ENCODE measurements around the gene ZNF407.

Gene ZNF407

DNA sequence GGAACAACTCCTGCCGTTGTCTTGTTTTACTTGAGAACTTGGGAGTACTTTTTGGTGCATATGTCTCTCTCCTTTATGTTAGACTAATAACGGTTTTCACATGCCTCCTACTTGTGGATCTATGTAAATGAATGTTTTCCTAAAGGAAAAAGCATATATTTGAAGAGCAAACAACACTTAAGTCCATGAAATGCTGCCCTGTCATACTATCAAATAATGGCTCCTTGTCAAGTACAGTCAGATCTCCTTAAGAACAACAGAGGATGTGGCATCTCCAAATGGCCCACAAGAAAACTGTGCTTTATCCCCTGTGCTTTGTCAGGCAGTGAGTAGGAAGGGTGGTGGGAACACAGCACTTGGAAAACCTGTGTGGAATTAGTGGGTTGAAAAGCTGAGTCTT lies 413.0 kb downstream of the ZNF407 start:
- TF ChIP-seq EP300 (IDR thresholded peaks at IDR 0.05; ENCODE audit: borderline replicate concordance) (no peak), FOXM1 (IDR thresholded peaks at IDR 0.05; ENCODE audit: borderline replicate concordance, low read depth) (no peak), YY1 (IDR thresholded peaks at IDR 0.05; ENCODE audit: low read depth) (no peak), TCF12 (IDR thresholded peaks at IDR 0.05; ENCODE audit: low read depth) (no peak), ZBTB7A (IDR thresholded peaks at IDR 0.05; ENCODE audit: low read depth) (no peak), TAF1 (IDR thresholded peaks at IDR 0.05; ENCODE audit: low read depth) (no peak), TEAD4 (IDR thresholded peaks at IDR 0.05) (no peak), EGR1 (IDR thresholded peaks at IDR 0.05) (no peak), CEBPB (IDR thresholded peaks at IDR 0.05) (no peak)
- TF ChIP-seq, protein P1, sequence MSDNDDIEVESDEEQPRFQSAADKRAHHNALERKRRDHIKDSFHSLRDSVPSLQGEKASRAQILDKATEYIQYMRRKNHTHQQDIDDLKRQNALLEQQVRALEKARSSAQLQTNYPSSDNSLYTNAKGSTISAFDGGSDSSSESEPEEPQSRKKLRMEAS (IDR thresholded peaks at IDR 0.05): no peak
- TF ChIP-seq, protein P2, sequence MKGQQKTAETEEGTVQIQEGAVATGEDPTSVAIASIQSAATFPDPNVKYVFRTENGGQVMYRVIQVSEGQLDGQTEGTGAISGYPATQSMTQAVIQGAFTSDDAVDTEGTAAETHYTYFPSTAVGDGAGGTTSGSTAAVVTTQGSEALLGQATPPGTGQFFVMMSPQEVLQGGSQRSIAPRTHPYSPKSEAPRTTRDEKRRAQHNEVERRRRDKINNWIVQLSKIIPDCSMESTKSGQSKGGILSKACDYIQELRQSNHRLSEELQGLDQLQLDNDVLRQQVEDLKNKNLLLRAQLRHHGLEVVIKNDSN (IDR thresholded peaks at IDR 0.05): no peak

DNA sequence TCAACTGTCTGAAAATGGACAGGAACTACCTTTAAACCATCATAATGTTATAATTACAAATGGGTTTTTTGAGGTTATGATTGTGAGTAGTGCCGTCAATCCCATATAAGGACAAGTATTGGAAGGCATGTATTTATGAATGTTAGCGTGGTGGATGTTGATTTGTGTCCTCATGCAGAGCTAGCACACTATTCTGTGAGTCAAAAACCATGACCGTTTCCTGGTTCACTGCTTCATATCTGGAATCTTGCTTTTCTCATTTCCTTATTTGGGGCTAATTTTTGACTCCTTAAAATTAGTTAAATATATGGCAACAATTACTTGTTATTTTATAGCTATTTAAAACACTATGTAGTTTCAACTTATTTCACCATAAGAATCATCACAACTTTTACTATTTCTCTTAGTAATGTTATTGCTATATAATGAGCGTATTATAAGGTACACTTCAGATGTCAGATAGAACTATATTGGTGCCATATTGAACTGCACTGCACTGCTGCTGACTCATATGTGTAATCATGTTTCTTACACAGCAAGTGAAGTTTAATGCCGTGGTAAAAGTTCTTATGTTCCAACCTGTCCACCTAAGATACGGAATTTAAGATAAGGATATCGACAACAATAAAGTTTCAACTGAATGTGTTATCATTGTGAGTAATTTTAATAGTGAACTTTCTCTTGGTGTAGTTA lies 418.5 kb downstream of the ZNF407 start:
- TF ChIP-seq TAF1 (IDR thresholded peaks at IDR 0.05; ENCODE audit: low read depth): no peak

DNA sequence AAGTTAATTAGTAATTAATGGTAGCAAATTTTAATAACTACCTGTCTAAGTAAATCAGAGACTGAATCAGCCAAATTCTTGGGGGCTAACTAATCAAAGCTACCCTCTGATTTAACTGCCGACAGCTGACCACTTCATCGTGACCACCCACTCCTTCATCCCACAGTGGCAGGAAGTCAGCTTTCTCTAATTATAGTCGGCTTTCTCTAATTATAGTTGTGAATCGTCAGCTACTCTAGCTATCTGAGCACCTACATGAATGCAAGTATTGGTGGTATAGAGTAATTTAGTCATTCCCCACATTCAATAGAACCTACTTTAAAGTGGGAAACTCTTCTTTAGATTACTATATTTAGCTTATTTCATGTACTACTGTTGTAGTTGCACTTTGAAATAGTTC lies 425.8 kb downstream of the ZNF407 start:
- TF ChIP-seq RAD21 (IDR thresholded peaks at IDR 0.05; ENCODE audit: low read depth): no peak
- TF ChIP-seq, protein P2 (IDR thresholded peaks at IDR 0.05): no peak
- TF ChIP-seq TCF12 (IDR thresholded peaks at IDR 0.05; ENCODE audit: low read depth): no peak
- TF ChIP-seq, protein P3, sequence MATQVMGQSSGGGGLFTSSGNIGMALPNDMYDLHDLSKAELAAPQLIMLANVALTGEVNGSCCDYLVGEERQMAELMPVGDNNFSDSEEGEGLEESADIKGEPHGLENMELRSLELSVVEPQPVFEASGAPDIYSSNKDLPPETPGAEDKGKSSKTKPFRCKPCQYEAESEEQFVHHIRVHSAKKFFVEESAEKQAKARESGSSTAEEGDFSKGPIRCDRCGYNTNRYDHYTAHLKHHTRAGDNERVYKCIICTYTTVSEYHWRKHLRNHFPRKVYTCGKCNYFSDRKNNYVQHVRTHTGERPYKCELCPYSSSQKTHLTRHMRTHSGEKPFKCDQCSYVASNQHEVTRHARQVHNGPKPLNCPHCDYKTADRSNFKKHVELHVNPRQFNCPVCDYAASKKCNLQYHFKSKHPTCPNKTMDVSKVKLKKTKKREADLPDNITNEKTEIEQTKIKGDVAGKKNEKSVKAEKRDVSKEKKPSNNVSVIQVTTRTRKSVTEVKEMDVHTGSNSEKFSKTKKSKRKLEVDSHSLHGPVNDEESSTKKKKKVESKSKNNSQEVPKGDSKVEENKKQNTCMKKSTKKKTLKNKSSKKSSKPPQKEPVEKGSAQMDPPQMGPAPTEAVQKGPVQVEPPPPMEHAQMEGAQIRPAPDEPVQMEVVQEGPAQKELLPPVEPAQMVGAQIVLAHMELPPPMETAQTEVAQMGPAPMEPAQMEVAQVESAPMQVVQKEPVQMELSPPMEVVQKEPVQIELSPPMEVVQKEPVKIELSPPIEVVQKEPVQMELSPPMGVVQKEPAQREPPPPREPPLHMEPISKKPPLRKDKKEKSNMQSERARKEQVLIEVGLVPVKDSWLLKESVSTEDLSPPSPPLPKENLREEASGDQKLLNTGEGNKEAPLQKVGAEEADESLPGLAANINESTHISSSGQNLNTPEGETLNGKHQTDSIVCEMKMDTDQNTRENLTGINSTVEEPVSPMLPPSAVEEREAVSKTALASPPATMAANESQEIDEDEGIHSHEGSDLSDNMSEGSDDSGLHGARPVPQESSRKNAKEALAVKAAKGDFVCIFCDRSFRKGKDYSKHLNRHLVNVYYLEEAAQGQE (IDR thresholded peaks at IDR 0.05; ENCODE audit: low read depth): no peak
- TF ChIP-seq TAF1 (IDR thresholded peaks at IDR 0.05; ENCODE audit: low read depth): no peak
- TF ChIP-seq NFIC (IDR thresholded peaks at IDR 0.05): no peak
- no peak for TF ChIP-seq EGR1 (IDR thresholded peaks at IDR 0.05)
- no peak for TF ChIP-seq TEAD4 (IDR thresholded peaks at IDR 0.05)
- no peak for TF ChIP-seq EP300 (IDR thresholded peaks at IDR 0.05; ENCODE audit: borderline replicate concordance)
- TF ChIP-seq CEBPB (IDR thresholded peaks at IDR 0.05): no peak

DNA sequence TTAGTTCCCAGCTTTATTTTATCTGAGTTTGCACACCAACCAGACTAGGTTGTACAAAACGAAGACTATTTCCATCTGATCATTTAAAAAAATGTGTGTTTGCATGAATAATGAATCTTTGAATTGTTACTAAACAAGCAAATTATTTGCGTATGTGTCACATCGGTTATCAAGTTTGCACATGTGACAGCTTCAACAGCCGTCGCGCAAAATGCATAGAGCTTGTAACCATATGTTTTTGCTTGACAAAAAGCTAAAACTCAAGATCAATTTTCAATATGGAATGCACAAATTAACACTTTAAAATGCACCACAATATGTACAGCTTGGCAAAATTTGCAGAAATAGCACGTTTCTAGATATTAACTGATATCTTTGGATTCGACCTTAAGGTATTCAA lies 427.2 kb downstream of the ZNF407 start:
- no peak for TF ChIP-seq CEBPB (IDR thresholded peaks at IDR 0.05)
- TF ChIP-seq, protein P2 (IDR thresholded peaks at IDR 0.05): no peak
- no peak for TF ChIP-seq EGR1 (IDR thresholded peaks at IDR 0.05)
- no peak for TF ChIP-seq TAF1 (IDR thresholded peaks at IDR 0.05; ENCODE audit: low read depth)

DNA sequence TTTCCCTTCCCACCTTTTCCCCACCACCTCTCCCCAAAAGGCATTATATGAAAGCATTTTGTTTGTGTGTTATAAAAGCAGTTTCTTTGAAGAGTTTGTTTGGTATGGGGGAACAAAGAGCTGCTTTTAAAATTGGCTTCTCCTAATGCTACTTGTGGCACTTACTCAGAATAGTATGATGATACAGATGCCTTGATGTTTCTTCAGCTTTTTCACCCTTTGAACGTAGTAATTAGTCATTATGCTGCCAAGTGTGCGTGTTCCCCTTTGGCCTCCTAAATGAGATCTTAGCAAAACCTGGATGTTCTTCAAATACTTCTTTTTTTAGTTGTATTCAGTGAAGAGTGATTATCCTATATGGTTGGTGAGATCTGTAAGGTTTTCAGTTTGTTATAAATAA lies 427.9 kb downstream of the ZNF407 start:
- TF ChIP-seq FOXM1 (IDR thresholded peaks at IDR 0.05; ENCODE audit: borderline replicate concordance, low read depth): no peak
- TF ChIP-seq RAD21 (IDR thresholded peaks at IDR 0.05; ENCODE audit: low read depth): no peak
- TF ChIP-seq ZBTB7A (IDR thresholded peaks at IDR 0.05; ENCODE audit: low read depth): no peak
- TF ChIP-seq TAF1 (IDR thresholded peaks at IDR 0.05; ENCODE audit: low read depth): no peak
- TF ChIP-seq CREB1 (IDR thresholded peaks at IDR 0.05; ENCODE audit: low read depth): no peak
- TF ChIP-seq, protein P3 (IDR thresholded peaks at IDR 0.05; ENCODE audit: low read depth): no peak
- no peak for TF ChIP-seq CEBPB (IDR thresholded peaks at IDR 0.05)
- TF ChIP-seq YY1 (IDR thresholded peaks at IDR 0.05; ENCODE audit: low read depth): no peak
- no peak for TF ChIP-seq TEAD4 (IDR thresholded peaks at IDR 0.05)
- TF ChIP-seq NFIC (IDR thresholded peaks at IDR 0.05): no peak
- TF ChIP-seq EGR1 (IDR thresholded peaks at IDR 0.05): no peak
- no peak for TF ChIP-seq EP300 (IDR thresholded peaks at IDR 0.05; ENCODE audit: borderline replicate concordance)
- TF ChIP-seq TCF12 (IDR thresholded peaks at IDR 0.05; ENCODE audit: low read depth): no peak
- TF ChIP-seq, protein P1 (IDR thresholded peaks at IDR 0.05): no peak
- TF ChIP-seq, protein P2 (IDR thresholded peaks at IDR 0.05): no peak

Data from Ishikawa (cell line).